Natural killer cell (primary cell): Measurements from ENCODE around the gene ENGASE. TPM values are rescaled to one million over a fixed set of nuclear protein-coding genes. Genes with fewer than 3 reads are reported as not detected.

Experiments used
- ATAC-seq, 3 donors: fragments of 150-1000 bp in 2 of 3; fragments of 200-7000 bp in 1 of 3; cut with Tn5 transposase; 1 replicate in 1 of 3; 2 replicates in 2 of 3; pipeline ENCODE4 v1.10.0; 2021; ENCODE audit warnings: mild to moderate bottlenecking in 2 of 3, moderate library complexity in 2 of 3
- DNase-seq, 2 donors: peaks; one replicate each; pipeline versions ENCODE4 v3.0.0 to v3.0.0-alpha.2; 2013 to 2021; ENCODE audit warnings: mixed read lengths in 1 of 2
- H3K27ac ChIP-seq: one replicate; pipeline ENCODE4 v1.5.1; 2013; ENCODE audit warnings: mild to moderate bottlenecking, low read length
- H3K27me3 ChIP-seq: one replicate; pipeline ENCODE4 v1.6.1; 2013; ENCODE audit warnings: low read length; ENCODE audit not compliant: control insufficient read depth, insufficient read depth
- H3K36me3 ChIP-seq: one replicate; pipeline ENCODE4 v1.6.1; 2013; ENCODE audit warnings: low read length; ENCODE audit not compliant: control insufficient read depth, insufficient read depth
- H3K4me1 ChIP-seq: one replicate; pipeline ENCODE4 v1.6.1; 2013; ENCODE audit warnings: low read length; ENCODE audit not compliant: control insufficient read depth, insufficient read depth
- H3K4me3 ChIP-seq: one replicate; pipeline ENCODE4 v1.5.1; 2013; ENCODE audit warnings: low read length
- H3K9me3 ChIP-seq: one replicate; pipeline ENCODE4 v1.6.1; 2013; ENCODE audit warnings: low read length; ENCODE audit not compliant: control insufficient read depth, insufficient read depth
- H3K27ac Mint-ChIP-seq, 2 donors: one replicate each; pipeline ENCODE4 v1.8.0; 2022; ENCODE audit warnings: mild to moderate bottlenecking in 2 of 2, mixed read lengths in 2 of 2, moderate library complexity in 1 of 2
- H3K27me3 Mint-ChIP-seq, 2 donors: one replicate each; pipeline ENCODE4 v1.8.0; 2022; ENCODE audit warnings: low read depth in 2 of 2, mixed read lengths in 2 of 2
- H3K36me3 Mint-ChIP-seq: one replicate; pipeline ENCODE4 v1.8.0; 2022; ENCODE audit warnings: mixed read lengths
- H3K4me1 Mint-ChIP-seq, 2 donors: one replicate each; pipeline ENCODE4 v1.8.0; 2022; ENCODE audit warnings: mixed read lengths in 2 of 2
- H3K4me3 Mint-ChIP-seq: one replicate; pipeline ENCODE4 v1.8.0; 2022; ENCODE audit warnings: mild to moderate bottlenecking, moderate library complexity, mixed read lengths
- H3K9me3 Mint-ChIP-seq, 2 donors: one replicate each; pipeline ENCODE4 v1.8.0; 2022; ENCODE audit warnings: mixed read lengths in 2 of 2
- WGBS: methylation state at CpG from one replicate; pipeline ENCODE4 v1.1.7; 2013; ENCODE audit warnings: missing lambda C conversion rate; ENCODE audit not compliant: insufficient coverage; 5-methylcytosine and 5-hydroxymethylcytosine counted together
- intact Hi-C: fragments of 100-400 bp; cut with micrococcal nuclease; formaldehyde crosslinking; loops from one replicate; pipeline ENCODE4 v1.14.2; 2022
- total RNA-seq, 4 donors: library from RNA; stranded (reverse); fragments of 120-200 nt in 1 of 4; gene quantifications; one replicate each; pipeline versions ENCODE4 v1.2.3 to v1.2.4, GENCODE V29; 2013 to 2022
- TF ChIP-seq, protein P1 (sequence below): fragments of 200-600 bp; IDR thresholded peaks from one replicate; pipeline ENCODE4 v1.8.0; 2022; ENCODE audit warnings: antibody characterized with exemption

Gene ENGASE
- total RNA-seq, 3 donors from 2014 or later (not counting 1 experiment from before 2014, with no cell fraction given) = 56.0 to 86.4 (median 56.9) TPM

DNA sequence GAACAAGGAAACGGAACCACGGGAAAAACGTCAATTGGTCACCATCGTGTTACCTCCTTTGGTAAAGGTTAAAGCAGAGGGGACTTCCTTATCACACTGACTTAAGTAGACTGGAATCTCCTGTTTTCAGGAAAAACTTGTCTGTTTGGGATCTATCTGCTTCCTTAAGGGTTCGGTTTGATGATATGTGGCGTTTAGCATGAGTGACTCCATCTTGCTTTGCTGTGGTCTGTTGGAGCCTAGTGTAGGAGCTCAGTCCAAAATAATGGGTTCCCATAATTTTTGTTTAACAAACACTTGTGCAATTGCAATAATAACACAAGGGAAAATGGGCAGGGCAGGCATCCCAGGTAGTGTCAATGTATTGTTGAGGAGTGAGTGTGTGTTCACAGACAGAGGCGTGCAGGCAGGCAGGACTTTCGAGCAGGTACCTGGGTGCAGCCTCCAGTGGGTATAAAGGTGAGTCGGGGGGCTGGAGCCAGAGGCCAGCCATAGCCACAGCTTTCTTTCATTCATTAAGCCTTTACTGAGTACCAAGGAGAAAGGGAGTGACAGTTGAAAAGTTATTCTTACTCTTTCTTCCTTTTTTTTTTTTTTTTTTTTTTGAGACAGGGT lies 4.3 kb upstream of the ENGASE start:
- no peak overlapping the region for H3K27ac ChIP-seq
- peaks cover 2 to 3% of the 10 kb centered on the region in 2 donors for H3K27me3 Mint-ChIP-seq
- ATAC-seq = no peak
- no peaks in the 10 kb centered on the region for H3K9me3 ChIP-seq
- H3K36me3 ChIP-seq = no peaks in the 10 kb centered on the region
- H3K36me3 Mint-ChIP-seq = no peaks in the 10 kb centered on the region
- H3K4me1 Mint-ChIP-seq = peaks cover 4 to 12% of the 10 kb centered on the region in 2 donors
- peaks cover 13% of the 10 kb centered on the region for H3K4me1 ChIP-seq
- H3K9me3 Mint-ChIP-seq = no peaks in the 10 kb centered on the region
- WGBS = 95% methylated on average over 9 of the region's 9 CpGs
- H3K27ac Mint-ChIP-seq = no peak overlapping the region
- DNase-seq = no peak
- no peak overlapping the region for H3K4me3 Mint-ChIP-seq
- no peak overlapping the region for H3K4me3 ChIP-seq
- TF ChIP-seq, protein P1, sequence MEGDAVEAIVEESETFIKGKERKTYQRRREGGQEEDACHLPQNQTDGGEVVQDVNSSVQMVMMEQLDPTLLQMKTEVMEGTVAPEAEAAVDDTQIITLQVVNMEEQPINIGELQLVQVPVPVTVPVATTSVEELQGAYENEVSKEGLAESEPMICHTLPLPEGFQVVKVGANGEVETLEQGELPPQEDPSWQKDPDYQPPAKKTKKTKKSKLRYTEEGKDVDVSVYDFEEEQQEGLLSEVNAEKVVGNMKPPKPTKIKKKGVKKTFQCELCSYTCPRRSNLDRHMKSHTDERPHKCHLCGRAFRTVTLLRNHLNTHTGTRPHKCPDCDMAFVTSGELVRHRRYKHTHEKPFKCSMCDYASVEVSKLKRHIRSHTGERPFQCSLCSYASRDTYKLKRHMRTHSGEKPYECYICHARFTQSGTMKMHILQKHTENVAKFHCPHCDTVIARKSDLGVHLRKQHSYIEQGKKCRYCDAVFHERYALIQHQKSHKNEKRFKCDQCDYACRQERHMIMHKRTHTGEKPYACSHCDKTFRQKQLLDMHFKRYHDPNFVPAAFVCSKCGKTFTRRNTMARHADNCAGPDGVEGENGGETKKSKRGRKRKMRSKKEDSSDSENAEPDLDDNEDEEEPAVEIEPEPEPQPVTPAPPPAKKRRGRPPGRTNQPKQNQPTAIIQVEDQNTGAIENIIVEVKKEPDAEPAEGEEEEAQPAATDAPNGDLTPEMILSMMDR = no peak
- intact Hi-C loops = no loop called here
- H3K27me3 ChIP-seq = no peaks in the 10 kb centered on the region

DNA sequence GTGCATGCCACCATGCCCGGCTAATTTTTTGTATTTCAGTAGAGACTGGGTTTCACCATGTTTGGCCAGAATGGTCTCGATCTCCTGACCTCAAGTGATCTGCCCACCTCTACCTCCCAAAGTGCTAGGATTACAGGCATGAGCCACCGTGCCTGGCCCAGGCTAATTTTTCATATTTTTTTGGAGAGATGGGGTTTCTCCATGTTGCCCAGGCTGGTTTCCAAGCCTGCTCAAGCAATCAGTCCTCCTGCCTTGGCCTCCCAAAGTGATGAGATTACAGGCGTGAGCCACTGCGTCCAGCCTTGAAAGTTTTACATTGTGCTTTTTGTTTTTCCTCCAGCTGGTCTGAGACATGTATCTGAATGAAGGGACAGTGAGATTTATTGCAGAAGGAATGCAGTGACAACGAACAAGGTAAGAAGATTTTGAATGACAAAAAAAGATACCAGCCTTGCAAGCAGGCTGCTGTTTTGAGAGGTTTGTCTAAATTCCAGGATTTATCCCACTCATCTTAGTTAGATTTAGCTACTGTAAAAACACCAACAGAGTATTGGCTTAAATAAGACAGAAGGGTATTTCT lies 3.4 kb upstream of the ENGASE start:
- Mint-ChIP-seq H3K4me3 (no peak overlapping the region), H3K9me3 (no peaks in the 10 kb centered on the region), H3K27ac (no peak overlapping the region), H3K27me3 (peaks cover 0 to 3% of the 10 kb centered on the region in 2 donors), H3K4me1 (peaks cover 10 to 21% of the 10 kb centered on the region in 2 donors), H3K36me3 (no peaks in the 10 kb centered on the region)
- Histone ChIP-seq H3K4me1 (peaks cover 21% of the 10 kb centered on the region), H3K27ac (no peak overlapping the region), H3K27me3 (no peaks in the 10 kb centered on the region), H3K4me3 (no peak overlapping the region), H3K36me3 (no peaks in the 10 kb centered on the region), H3K9me3 (no peaks in the 10 kb centered on the region)
- DNase-seq = no peak
- TF ChIP-seq, protein P1 = no peak
- intact Hi-C loops = no loop called here
- 92% methylated on average over 6 of the region's 6 CpGs for WGBS
- no peak for ATAC-seq

DNA sequence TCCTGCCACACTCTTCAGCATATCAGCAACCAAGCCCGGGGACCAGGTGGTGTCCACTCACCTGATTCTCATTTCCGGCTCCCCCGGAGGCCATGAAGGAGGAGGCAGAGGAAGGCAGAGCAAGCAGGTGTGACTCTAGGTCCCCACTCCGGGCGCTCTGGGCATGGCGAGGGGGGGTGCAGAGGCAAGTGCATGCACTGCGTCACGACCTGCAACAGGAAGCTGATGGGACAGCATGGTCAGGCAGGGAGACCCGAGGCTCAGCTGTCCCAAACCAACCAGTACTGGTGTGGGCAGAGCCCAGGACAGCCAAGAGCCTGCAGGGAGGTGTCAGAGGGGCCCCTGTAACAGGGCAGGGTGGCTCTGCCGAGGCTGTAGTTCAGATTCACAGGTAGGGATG lies 2.1 kb upstream of the ENGASE start:
- no peak overlapping the region for H3K4me3 ChIP-seq
- H3K4me1 Mint-ChIP-seq = peaks cover 10 to 21% of the 10 kb centered on the region in 2 donors
- DNase-seq = no peak
- WGBS = 91% methylated on average over 10 of the region's 10 CpGs
- H3K27ac ChIP-seq = no peak overlapping the region
- peaks cover 23% of the 10 kb centered on the region for H3K4me1 ChIP-seq
- TF ChIP-seq, protein P1 = no peak
- H3K4me3 Mint-ChIP-seq = no peak overlapping the region
- no peak overlapping the region for H3K27ac Mint-ChIP-seq
- no peaks in the 10 kb centered on the region for H3K9me3 Mint-ChIP-seq
- intact Hi-C loops = no loop called here
- ATAC-seq = no peak
- H3K27me3 Mint-ChIP-seq = peaks cover 0 to 3% of the 10 kb centered on the region in 2 donors
- H3K27me3 ChIP-seq = no peaks in the 10 kb centered on the region
- H3K36me3 ChIP-seq = no peaks in the 10 kb centered on the region
- no peaks in the 10 kb centered on the region for H3K9me3 ChIP-seq
- no peaks in the 10 kb centered on the region for H3K36me3 Mint-ChIP-seq
